ENCODE measurements around the gene CES5A. TPM values are rescaled to one million over a fixed set of nuclear protein-coding genes. Genes with fewer than 3 reads are reported as not detected.

Gene CES5A, protein sequence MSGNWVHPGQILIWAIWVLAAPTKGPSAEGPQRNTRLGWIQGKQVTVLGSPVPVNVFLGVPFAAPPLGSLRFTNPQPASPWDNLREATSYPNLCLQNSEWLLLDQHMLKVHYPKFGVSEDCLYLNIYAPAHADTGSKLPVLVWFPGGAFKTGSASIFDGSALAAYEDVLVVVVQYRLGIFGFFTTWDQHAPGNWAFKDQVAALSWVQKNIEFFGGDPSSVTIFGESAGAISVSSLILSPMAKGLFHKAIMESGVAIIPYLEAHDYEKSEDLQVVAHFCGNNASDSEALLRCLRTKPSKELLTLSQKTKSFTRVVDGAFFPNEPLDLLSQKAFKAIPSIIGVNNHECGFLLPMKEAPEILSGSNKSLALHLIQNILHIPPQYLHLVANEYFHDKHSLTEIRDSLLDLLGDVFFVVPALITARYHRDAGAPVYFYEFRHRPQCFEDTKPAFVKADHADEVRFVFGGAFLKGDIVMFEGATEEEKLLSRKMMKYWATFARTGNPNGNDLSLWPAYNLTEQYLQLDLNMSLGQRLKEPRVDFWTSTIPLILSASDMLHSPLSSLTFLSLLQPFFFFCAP
- total RNA-seq (2022; extraction: Qiagen RNA extraction), result not detected in 5 replicates

DNA sequence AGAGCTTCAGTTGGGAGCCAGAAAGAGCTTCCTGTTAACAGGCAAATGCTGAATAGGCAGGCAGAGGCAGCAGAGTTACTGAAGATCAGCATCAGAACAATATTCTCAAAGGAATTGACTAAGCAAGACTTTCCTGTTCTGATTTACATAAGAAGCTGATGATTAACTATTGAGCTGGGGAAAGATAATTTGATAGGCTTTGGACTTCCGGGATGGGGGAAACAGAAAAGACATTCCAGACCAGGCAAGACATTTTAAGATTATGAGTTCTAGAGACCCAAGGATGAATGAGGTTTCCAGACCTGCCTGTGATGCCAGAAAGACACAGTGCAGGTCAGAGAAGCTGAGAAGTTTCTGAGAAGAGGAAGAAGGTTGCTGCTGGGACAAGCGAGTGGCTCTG, at the start of gene CES5A:
CES5A (minus strand) TSS at position 101 of the 400 bp plus-strand sequence. CDS start 152 bp downstream, outside the sequence.

GRCh38 chr16:55832773-55833691, 42.1 kb downstream of the CES5A start, which contains the start of gene CES1:
CES1 (minus strand) TSS chr16:55833096; CDS start chr16:55833055, 41 bp downstream.

Other genes with a start within 250 kb of the CES5A start
- gene SLC6A2, start 219.4 kb downstream of the CES5A start, total RNA-seq (2022; extraction: Qiagen RNA extraction), result 0.07 to 0.09 TPM in 2 of 5 replicates, not detected in the others
- 30.0 to 47.0 TPM (median 37.3 TPM) in 5 replicates for gene CES1, start 42.3 kb downstream of the CES5A start, total RNA-seq (2022; extraction: Qiagen RNA extraction)

Data from A549 treated with Mapracorat at 1 μM for 4 hours (cell line).